GM03348 (cell line): ENCODE measurements around the gene SERPINB8.

ENCODE experiments used
- DNase-seq: peaks from one replicate; pipeline ENCODE4 v3.0.0; 2012; ENCODE audit warnings: low spot score

Gene SERPINB8

GRCh38 chr18:64019922-64020756 is 50.3 kb downstream of the SERPINB8 start:
- DNase-seq, result no peak

GRCh38 chr18:64026350-64026749 is 56.5 kb downstream of the SERPINB8 start:
- DNase-seq, result no peak

GRCh38 chr18:64027931-64028695 is 58.2 kb downstream of the SERPINB8 start:
- no peak for DNase-seq

GRCh38 chr18:64029096-64029495 is 59.2 kb downstream of the SERPINB8 start:
- DNase-seq, result no peak

- no peak for DNase-seq
These were observed 61.5 kb downstream of the SERPINB8 start for GRCh38 chr18:64031411-64031810.

GRCh38 chr18:64032312-64032711 is 62.4 kb downstream of the SERPINB8 start:
- DNase-seq, result no peak

GRCh38 chr18:64037812-64038414 is 68.0 kb downstream of the SERPINB8 start:
- peak; percentile 43 for DNase-seq
